ENCODE measurements around the gene ASIC2.
A peak's percentile ranks its signal among the peaks of the same experiment; 100 is the strongest.

Gene ASIC2

DNA sequence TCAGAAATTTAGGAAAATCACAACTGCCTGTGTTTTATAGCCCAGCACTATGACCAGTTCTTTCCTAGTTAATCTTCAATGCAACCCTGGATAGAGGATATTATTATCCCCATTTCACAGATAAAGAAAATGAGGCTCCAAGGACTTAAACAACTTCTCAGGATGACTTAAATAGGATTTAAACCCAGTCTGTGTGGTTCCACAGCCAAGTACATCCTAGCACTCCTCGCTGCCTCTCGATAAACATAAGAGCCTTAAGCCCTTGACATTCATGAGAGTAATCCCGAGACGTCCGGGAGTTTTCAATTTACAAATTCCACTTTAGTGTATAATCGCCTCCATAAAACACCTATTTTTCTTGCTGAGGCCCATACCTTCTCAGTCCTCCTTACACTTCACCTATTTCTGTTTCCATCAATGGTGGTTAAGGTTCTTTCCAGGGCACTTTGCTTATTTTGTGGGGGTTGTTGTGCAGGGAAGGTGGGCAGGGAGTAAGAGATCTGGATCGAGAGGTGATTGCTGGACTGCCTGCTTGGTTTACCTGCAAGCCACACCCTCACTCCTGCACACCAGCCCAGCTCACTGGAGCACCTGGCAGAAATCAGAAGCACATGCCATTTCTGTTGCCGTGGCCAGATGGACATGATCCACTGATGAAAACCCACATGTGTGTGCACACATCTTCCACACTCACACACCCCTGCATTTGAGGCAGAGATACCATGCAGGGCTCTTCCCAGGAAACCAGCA, 50.5 kb downstream of the ASIC2 start:
- no peak for DNase-seq

DNA sequence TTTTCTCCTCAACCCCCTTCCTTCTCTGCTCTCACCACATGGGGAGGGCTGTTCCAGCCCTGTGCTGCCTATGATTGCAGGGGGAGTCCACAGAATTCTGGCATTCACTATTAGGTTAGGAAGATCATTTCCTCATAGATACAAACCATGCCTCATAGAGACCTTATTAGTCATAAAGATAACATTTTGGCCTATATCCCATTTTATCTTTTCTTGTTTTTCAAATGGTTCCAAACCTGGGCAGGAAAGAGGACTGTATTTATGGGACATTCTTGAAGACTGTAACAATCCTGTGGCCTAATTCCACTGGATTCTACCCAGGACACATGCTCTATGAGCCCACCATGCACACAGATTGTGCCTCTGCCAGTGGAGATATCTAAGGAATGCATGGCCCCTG, 51.7 kb downstream of the ASIC2 start:
- DNase-seq = peak; percentile 43

- DNase-seq = no peak
Observed at GRCh38 chr17:33240362-33240761, 52.7 kb downstream of the ASIC2 start.

- DNase-seq = no peak
Observed at GRCh38 chr17:33239702-33240101, 53.4 kb downstream of the ASIC2 start.

DNA sequence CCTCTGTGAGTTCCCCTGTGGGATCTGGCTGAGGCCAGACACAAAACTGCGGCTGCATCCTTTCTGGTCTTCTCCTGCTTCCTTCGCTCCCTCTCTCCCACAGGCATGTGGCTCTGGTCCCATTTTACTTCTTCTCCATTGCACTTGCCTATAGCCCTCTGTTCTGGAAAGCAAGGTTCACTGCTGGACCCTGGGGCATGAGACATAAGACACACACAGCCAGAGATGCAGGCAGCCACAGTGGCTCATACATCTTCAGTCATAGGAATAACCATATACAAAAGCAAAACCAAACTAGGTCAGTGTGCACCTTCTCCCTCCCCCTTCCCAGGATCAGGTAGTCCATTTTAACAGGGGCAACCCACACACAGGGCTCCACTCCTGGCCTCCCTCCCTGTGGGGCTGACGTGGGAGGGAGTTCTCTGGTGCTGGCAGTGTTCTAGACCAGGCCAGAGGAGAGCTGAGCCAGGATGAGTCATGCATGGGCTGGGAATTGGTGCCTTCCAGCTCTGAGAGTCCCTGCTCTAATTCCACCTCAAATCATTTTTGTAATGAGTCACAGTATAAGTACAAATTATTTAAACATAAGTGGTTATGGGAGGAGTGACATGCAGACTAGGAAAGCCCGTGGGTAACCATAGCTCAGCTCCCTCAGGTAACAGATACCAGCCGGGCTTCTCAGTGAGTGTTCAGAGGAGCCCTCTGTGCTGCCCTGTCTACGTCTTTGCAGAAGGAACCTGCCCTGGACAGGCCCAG, 58.0 kb downstream of the ASIC2 start:
- DNase-seq = peak; percentile 90

GRCh38 chr17:33234233-33234632, 58.9 kb downstream of the ASIC2 start:
- DNase-seq = no peak

- peak; percentile 10 for DNase-seq
Observed at GRCh38 chr17:33233811-33234177, 59.3 kb downstream of the ASIC2 start.

DNA sequence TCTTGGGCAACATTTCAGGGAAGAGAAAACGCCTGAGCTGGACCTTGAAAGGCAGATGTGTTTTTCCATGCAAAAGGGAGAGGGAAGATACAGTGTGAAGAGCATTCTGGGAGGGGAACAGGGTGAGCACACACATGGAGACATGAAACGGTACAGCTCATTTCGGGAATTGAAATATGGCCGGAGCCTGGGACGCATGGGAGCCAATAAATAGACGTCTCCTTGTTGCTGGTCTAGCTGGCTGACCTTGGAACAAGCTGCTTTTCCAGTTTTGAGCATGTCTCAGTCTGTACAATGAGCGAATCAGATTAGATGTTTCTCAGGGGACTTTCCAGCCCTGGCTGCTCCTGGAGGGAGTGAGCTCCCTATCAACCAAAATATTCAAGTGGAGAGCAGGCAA, 63.6 kb downstream of the ASIC2 start:
- no peak for DNase-seq

DNA sequence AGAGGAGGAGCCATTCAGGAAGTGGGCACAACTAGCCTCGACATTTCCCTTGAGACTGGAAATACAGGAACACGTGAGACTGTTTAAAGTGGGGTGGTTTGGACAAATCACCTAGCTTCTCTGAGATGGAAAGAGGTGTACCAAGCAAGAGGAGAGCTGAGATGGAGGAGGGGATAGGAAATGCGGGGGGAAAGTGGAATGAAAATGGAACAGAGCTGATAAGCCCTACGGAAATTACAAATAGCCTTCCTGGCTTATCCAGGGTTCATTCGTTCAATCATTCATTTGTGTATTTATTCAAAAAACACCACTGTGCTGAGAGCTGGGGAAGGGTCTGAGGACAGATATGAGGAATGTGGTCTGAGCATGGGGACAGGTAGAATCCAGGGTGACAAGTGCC, 64.1 kb downstream of the ASIC2 start:
- DNase-seq = no peak

- no peak for DNase-seq
Observed at GRCh38 chr17:33228548-33228947, 64.5 kb downstream of the ASIC2 start.

DNA sequence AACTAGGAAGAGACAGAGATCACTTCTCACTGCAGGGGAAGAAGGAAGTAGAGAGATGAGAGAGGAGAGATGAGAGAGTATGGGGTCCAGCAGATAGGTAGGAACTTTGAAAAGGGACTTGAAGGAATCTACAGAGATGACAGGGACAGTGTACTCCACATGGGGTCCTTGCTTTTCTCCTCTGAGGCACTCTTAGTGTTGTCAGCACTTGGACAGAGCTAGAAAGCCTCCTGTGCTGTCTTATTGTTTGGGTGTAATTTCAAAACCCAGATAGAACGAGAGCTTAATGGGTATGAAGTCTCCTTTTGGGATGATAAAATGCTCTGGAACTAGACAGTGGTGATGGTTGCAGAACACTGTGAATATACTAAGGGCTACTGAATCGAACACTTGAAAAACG, 65.2 kb downstream of the ASIC2 start:
- no peak for DNase-seq

GRCh38 chr17:33225994-33226393, 67.1 kb downstream of the ASIC2 start:
- no peak for DNase-seq

- DNase-seq = no peak
Observed at GRCh38 chr17:33225509-33225908, 67.6 kb downstream of the ASIC2 start.

DNA sequence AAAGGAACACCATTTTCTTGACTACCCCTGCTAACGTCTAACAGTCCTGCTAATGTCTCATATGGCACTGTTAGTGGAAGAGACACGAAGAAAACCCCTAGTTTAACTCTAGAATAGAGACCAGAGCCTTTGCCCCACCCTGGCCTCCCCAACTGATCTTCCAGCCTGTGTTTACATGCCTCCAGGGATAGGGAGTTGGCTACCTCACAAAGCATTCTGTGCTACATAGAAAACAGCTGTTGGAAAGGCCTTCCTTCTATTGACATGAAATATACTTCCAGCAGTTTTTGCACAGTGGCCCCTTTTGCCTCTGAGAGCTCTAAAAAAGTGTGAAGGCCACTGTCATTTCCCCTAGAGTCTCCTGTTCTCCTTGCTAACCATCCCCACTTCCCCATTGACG, 73.1 kb downstream of the ASIC2 start:
- DNase-seq = no peak

- DNase-seq = no peak
Observed at GRCh38 chr17:33218698-33219601, 74.1 kb downstream of the ASIC2 start.

DNA sequence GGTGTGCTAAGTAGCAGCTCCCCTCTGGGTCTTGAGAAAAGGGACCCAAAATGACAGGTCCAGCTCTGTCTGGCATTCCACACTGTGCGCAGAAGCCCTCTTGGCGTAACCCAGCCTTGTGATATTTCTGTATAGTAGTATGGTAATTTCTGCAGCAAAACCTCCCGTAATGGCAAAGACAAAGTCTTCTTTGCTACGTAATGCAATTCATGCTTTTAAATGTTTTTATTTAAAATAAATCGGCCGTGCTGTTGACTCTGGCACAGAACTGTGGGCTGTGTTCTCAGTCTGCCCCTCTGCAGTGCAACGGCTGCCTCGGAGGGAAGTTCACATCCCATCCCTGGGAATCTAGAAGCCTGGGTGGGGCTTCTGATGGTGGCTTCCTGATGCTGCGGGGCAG, 75.2 kb downstream of the ASIC2 start:
- no peak for DNase-seq

DNA sequence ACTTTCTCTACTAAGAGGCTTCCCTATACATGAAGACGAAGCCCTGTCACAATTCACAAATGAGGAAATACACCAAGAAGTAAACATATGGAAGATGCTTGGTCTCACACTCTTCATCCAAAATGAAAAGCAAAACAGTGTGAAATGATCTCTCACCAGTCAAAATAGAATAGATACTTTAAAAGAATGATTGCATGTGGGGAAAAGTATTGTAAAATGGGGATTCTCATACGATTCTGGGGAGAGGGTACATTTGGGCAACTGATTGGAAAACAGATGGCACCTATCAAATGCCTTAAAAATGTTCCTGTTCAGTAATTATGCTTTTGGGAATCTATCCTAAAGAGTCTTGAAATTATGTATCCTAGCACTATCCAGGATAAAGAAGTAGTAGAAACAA, 78.1 kb downstream of the ASIC2 start:
- no peak for DNase-seq

GRCh38 chr17:33210285-33210684, 82.8 kb downstream of the ASIC2 start:
- no peak for DNase-seq

DNA sequence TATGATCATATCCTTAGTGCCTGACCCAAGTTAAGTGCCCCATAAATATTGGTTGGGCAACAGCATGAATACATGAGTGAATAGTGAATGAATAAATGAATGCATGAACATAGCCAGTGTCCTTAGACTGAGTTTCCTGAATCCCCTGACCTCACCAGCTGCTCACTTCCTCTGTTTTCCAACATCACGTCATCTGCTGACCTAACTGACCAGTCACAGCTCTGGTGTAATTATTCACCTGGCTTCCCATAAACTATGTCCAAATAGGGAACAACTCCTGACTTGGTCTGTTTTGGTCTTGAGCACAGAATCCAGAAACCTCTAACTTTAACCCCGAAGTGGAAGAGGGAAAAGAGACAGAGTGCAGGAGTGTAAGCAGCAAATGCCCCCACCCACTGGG, 83.4 kb downstream of the ASIC2 start:
- DNase-seq = no peak

DNA sequence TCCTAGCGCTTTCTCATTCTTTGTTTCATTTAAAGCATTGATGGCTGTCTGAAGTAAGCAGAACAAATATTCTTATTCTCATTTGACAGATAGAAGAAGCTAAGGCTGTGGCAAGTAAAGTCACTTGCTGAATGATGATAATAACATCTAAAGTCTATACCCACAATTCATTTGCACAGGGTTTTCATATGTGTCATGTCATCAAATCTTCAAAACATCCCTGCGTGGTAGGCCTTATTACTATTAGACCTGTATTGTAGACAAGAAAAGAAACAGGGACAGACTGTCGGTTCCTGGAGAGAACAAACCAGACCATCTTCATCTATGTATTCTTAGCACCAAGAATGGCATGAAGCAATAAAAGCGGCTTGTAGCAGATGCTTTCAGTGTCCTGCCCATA, 85.9 kb downstream of the ASIC2 start:
- no peak for DNase-seq

GRCh38 chr17:33205552-33205951, 87.5 kb downstream of the ASIC2 start:
- DNase-seq = no peak

DNA sequence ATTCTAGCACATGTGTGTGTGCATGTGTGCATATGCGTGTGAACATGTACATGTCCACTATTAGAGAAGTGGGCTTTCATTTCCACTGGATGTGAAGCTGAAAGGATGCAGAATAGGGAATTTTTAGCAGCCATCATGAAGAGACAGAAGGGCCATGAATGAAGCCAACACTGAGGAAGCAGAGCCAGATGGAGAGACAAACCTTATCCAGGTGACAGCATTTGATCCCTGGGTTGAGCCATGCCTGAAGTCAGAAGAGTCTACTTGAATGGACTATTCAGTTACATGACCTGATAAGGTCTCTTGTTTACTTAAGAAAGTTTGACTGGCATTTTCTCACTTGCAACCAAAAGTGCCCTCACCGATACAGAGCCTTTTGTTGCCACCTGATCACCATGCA, 88.4 kb downstream of the ASIC2 start:
- no peak for DNase-seq

DNA sequence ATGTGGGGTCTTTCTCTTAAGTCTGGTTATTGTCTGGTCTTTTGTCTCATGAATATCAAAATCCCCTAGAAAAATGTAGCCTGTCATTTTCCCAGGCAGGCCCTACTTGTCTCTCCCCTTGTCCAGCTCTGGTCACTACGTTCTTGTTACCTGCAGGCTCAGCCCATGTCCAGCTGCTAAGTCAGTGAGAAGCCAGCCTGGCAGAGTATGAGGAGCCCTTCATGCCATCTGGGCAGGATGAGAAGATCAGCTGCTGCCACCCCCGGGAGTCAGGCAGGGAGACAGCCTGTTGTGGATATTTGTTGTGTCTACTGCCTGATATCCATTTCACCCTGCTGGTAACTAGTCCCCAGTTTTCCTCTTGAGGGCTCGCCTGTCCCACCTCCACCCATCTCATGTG, 88.9 kb downstream of the ASIC2 start:
- no peak for DNase-seq

All from fibroblast of skin of abdomen (primary cell).